ENCODE measurements around the gene SPDL1.
"Not testable (repeated sequence)": the region's sequence is repeated elsewhere in the genome, so short reads cannot be mapped to it uniquely, and the experiment has no call there.

SPDL1 gene

DNA sequence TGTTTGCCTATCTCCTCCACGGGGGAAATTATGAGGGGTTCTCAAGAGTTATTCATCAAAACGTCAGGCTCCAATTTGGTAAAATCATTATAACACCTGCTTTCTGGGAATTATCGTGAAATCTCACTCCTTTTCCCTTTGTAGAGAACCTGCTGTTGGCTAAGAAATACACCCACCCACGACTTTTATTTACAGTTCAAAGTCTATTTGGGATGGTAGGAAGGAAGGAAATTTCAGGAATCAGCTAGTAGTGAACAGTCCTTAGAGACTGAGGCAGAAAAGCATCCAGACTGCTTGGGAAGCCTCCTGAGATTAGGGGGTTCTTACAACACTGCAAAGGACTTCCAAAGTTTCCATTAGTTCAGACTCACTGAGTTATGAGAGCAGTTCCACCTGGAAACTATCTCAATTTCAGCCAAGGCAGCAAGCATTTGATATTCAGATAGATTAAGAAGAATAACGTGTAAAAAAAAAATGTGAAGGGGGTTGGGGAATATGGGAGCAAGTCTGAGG lies 9.4 kb upstream of the SPDL1 start:
- DNase-seq (ENCODE audit: low spot score) = no peak

DNA sequence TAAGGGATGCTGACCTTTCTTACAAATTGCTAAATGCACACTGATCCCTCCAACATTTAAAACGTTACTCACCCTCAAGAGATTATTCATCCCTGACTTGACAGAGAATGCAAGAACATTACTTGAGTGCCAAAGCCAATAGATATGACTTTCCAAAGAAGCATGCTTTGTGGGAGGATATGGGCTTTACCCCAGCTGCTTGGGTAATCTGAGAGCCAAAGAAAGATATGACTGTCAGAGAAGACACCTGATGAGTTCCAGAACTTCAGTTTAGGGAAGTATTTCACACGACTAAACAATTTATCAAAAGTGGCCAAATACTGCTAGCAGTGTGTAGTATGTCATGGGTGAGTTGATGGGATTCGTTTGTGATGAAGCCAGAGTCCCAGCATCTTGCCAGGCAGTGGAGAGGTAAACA lies 7.4 kb upstream of the SPDL1 start:
- no peak for DNase-seq (ENCODE audit: low spot score)

DNA sequence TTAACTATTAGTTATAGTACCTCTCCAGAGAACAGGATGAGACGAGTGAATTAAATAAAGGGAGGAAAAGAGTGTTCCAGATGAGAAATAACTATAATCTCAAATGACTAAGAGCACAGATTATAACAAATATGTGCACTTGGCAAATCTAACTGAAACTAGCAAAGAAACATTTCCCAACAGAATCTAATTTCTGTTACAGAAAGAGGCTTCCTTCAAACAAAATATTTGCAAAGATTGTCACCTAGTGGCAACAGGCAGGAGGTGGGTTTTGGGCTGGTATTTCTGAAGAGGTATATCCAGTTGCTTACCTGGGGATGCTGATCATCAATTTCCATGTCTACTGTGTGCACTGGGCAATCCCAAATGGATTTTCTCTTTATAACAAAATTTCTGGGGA lies 5.6 kb upstream of the SPDL1 start:
- DNase-seq (ENCODE audit: low spot score) = no peak

DNA sequence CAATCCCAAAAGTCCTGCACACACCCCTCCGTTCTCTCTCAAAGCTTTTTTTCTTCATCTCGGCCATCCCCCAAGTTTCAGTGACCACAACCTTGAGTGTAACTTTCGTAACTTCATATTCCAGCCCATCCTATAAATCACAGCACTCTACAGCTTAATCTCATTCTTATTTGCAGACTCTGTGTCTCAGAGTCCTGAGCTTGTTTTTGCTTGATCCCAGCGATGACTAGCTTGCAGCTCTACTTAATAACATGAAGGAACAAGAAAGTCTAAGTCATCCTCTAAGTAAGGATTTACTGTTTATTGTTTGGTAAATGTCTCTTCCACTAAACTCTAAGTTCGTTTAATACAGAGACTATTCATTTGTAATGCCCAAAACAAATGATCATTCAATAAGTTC lies 2.6 kb upstream of the SPDL1 start:
- DNase-seq (ENCODE audit: low spot score) = no peak

DNA sequence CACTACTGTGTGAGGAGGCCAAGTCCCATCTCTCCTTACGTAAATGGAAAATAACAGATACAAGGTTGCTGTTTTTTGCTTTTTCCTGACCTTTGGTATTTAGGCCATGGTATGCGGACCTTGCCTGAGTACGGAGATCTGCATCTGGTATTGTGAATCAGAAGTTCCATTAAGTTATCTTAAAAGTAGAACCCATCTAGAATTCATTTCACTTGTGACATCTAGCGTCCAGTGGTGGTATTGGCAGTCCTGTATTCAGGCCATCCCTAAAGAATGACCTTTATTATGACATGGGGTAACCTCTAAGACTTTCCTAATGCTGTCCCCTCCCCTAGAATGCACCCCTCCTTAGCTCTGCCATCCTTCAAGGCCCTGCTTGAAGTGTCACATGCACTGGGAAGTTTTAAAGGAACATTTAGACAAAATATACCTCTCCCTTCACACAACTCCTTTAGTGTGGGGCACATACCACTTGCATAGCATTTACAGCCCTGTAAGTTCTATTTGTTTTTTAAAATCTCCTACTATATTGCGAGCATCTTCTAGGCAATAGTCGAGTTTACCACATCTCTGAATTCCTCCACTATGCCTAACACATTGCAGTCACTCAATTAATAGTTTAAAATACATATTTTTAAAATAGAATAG lies 1.9 kb upstream of the SPDL1 start:
- peak; percentile 40 for DNase-seq (ENCODE audit: low spot score)

DNA sequence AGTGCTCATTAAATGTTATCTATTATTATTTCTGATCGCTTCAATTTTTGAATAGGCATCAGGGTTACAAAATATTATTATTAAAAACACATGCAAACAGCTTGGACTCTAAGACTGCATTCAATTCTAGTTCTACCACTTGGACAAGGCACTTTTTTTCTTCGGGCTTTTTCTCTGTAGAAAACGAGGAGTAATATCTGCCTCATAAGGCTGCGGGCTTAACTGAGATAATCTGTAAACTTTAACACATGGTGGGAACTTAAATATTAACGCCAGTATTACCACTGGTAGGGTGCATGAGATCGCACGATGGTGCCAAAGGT lies 511 bp upstream of the SPDL1 start:
- no peak for DNase-seq (ENCODE audit: low spot score)

DNA sequence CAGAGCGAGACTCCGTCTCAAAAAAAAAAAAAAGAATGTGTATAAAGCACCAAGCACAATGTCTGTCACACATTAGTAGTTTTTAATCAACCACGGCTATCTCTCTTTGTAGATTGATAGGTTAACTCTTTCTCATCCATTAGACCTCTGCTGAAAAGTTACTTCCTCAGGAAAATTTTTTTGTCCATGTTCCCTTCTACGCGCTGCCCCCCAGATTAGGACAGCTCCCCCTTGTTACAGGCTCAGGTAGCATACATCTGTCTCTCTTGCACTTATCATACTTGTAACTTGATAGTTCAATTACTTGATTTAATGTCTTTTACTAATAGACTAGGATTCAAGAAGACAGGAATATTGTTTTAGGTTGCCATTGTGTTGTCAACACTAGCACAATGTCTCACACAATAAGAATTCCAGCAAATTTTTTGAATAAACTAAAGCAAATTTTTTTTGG lies 1.5 kb downstream of the SPDL1 start:
- DNase-seq (ENCODE audit: low spot score) = no peak

DNA sequence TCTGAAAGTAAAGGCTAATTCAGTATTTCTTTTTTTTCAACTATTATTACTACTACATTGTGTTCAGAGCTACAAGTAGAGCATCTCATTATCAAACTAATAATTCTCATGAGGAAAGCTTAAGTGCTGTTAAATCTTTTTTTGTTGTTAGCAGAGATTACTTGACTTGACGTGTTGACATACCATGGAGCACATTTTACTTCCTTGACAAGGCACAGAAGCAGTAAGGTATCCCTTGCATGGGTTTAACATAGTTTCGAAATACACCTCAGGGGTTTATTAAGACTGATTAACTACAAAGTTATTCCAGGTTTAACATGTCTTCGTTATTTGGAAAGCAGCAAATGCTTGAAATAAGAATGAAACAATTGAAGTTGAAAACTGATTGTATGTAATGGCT lies 7.0 kb downstream of the SPDL1 start:
- no peak for DNase-seq (ENCODE audit: low spot score)

DNA sequence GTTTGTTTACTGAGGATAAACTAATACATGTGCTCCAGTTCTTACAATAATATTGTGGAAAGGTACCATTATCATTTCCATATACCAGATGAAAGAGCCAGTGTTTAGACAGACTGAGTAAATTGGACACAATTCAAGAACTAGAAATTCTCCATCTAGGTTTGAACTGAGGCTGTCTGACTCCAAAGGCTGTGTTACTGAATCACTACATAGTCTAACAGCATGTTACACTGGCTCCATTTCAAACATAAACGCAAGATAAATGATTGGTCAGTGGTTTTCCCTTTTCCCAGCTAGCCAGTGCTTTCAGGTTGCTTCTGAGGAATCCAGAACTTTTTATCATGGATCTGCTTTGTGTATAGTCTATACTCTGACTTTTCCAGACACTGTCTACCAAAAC lies 8.1 kb downstream of the SPDL1 start:
- DNase-seq (ENCODE audit: low spot score) = no peak

DNA sequence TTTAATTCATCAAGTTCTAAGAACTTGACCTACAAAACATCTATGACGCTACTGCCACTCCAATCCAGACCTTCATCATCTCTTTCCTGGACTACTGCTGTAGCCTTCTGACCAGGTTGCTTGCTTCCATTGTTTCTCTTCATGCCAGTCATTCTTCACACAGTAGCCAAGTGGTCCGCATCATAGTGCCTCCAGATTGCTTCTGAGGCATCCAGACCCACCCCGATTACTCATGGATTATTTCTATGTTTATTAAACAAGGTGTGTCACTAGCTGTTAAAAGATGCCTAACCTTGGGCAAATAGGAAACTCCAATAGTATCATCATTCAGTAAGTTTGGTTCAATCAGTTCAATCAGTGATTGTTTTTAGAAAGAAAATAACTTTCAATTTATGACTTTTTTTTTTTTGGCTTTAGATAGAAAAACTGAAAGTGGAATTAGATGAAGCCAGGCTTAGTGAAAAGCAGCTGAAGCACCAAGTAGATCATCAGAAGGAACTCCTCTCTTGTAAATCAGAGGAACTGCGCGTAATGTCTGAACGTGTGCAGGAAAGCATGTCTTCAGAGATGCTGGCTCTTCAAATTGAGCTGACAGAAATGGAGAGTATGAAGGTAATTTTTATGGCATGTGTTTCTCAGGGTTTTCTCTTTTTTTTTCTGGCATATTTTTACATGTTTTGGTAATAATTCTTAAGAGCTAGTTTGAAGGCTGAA lies 9.5 kb downstream of the SPDL1 start:
- DNase-seq (ENCODE audit: low spot score) = no peak

DNA sequence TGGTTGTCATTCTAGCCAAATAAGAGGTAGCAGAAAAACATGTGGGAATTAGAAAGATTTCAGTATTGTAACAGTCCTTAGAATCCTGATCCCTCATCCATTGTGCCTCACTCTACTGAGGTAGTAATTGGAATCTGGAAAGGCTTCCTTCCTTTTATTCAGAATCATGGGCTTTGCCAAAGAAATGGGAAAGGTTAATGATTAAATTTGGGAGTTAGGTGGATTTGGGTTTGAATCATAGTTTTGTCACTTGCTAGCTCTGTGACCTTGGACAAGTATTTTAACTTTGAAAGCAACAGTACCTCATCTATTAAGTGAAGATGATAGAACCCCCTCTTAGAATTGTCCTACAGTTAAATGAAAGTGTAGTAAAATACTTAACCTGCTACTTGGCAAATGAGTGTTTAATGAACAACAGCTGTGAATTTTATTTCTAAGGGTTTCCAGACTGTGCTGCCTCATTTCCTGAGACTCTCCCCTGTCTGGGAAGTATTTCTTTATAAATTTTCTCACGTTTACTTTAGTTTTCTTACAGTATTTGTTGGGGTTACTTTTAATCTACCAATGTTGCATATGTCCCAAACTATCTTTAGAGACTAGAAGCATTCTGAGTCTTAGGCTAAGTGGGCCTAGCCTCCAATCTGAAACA lies 11.7 kb downstream of the SPDL1 start:
- no peak for DNase-seq (ENCODE audit: low spot score)

DNA sequence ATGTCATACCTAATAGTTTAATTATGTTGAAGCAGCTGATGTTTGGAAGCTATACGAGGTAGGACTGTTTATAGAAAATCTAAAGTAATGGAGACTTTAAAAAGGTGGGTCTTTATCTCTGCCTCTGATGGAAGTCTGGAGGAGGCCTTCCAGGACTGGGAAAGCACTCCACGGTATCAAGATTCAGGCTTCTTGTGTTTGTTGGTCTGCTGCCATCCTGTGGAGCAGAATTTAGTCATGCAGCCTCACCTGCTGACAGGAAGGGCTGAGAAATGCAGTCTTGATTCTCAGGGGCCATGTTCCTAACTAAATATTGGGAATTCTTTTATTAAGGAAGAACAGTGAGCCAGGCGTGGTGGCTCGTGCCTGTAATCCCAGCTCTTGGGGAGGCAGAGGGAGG lies 15.9 kb downstream of the SPDL1 start:
- no peak for DNase-seq (ENCODE audit: low spot score)

DNA sequence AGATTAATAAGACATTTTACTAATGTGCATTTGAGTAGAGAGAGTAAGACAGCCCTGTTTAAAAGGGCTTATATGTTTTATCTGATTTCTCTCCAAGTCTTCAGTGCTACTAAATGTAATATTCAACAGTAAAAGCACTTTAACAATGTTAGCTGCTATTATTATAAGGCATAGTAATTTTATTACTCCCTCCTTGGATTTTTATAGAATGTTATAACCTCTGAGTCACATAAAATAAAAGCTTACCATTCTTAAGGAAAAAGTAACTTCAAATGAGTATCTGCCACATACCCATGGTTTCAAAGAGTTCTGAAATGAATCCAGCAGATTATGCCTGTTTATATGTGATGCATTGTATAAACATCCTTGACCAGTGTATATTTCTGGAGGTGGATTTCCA lies 19.0 kb downstream of the SPDL1 start:
- DNase-seq (ENCODE audit: low spot score) = no peak

DNA sequence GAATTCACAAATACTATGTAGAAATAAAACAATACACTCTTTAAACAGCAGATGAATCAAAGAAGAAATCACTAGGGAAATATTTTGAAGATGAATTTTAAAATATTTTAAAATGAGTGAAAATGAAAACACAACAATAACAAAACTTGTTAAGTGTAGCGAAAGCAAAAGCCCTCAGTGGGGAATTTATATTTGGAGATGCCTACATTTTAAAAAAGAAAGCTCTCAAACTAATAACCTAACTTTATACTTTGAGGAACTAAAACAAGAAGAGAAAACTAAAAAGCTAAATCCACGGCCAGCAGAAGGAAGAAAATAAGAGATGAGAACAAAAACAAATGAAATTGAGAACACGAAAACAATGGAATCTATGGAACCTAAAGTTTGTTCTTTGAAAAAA lies 22.7 kb downstream of the SPDL1 start:
- no peak for DNase-seq (ENCODE audit: low spot score)

DNA sequence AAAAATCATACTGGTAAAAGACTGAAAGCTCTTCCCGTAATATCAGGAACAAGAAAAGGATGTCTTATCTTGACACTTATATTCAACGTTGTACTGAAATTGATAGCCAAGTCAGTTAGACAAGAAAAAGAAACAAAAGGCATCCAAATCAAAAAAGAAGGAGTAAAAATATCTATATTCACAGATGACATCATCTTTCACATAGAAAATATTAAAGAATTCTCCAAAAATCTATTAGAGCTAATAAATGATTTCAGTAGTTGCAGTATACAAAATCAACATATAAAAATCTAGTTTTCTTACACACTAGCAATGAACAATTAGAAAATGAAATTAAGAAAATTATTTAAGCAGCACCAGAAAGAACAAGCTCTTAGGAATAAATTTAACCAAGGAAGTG lies 24.3 kb downstream of the SPDL1 start:
- no peak for DNase-seq (ENCODE audit: low spot score)

DNA sequence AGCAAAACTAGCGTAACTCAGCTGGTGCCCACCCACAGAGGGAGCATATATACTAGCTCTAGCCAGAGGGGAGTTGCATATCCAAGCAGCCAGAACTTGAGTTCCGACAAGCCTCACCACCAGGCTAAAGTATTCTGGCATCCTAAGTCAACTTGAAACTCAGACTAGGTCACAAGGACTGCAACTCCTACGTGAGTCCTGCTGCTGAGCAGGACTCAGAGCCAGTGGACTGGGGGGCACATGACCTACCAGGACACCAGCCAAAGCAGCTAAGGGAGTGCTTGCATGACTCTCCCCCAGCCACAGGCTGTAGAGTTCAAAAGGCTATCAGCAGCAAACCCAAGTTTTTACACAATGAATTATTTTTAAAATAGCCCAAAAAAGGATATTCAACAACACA lies 26.1 kb downstream of the SPDL1 start:
- no peak for DNase-seq (ENCODE audit: low spot score)

DNA sequence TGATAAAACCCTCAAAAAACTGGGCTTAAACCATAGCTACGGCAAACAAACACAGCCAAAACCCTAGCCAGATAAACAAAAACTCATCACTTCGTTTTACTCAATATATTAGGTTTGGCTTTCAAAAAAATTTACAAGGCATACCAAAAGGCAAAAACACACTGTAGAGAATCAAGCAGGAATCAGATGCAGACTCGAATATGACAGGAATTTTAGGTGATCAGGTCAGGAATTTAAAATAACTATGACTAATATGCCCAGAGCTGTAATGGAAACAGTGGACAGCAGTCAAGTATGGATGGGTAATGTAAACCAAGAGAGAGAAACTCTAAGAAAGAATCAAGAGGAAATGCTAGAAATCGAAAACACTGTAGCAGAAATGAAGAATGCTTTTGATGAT lies 27.0 kb downstream of the SPDL1 start:
- DNase-seq (ENCODE audit: low spot score) = no peak

DNA sequence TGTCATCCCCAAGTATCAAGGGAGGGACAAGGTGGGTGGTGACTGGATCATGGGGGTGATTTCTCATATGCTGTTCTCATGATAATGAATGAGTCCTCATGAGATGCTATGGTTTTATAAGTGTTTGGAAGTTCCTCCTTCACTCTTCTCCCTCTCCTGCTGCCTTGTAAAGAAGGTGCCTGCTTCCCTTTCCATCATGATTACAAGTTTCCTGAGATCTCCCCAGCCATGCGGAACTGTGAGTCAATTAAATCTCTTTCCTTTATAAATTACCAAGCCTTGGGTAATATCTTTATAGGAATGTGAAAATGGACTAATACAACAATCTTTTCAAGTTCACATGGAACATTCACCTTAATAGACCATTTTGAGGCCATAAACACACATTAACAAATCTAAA lies 32.0 kb downstream of the SPDL1 start:
- DNase-seq (ENCODE audit: low spot score) = no peak

DNA sequence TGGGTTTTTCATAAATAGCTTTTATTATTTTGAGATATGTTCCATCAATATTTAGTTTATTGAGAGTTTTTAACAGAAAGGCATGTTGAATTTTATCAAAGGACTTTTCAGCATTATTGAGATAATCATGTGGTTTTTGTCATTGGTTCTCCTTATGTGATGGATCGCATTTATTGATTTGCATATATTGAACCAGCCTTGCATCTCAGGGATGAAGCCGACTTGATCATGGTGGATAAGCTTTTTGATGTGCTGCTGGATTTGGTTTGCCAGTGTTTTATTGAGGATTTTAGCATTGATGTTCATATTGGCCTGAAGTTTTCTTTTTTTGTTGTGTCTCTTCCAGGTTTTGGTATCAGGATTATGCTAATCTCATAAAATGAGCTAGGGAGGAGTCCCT lies 40.7 kb downstream of the SPDL1 start:
- DNase-seq (ENCODE audit: low spot score) = not testable (repeated sequence)

DNA sequence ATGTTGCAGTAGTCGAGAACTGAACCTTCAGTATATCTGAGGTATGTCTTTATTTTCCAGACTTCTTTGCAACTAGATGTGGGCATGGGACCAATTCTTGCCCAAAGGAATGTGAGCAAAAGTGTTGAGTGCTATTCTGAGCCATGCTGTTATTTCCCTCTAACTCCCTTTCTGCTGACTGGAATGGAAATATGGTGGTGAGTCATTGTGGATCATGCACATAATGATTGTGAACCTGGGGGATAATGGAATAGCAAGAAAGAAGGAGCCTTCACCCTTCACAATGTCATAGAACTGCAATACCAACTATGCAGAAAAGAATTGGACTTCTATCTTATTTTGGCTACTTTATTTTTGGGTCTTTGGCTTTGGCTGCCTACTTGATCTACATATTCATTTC lies 43.2 kb downstream of the SPDL1 start:
- DNase-seq (ENCODE audit: low spot score) = no peak

DNA sequence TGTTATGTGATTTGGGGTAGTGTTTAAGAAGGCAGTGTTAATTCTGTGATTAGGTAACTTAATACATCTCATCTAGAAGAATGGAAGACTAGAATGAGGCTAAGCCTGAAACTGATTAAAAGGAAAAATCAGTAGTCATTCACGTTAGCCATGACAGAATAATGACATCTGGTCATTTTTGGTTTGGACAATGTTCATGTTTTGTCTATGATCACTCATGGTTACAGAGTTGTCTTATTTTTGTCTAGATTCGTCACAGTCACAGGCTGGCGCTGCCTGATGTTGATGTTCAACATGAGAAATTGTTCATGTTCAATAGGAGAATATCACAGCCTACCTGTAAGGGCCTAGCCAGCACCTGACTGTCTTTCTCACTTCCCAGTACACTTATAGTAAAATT lies 44.0 kb downstream of the SPDL1 start:
- DNase-seq (ENCODE audit: low spot score) = no peak

DNA sequence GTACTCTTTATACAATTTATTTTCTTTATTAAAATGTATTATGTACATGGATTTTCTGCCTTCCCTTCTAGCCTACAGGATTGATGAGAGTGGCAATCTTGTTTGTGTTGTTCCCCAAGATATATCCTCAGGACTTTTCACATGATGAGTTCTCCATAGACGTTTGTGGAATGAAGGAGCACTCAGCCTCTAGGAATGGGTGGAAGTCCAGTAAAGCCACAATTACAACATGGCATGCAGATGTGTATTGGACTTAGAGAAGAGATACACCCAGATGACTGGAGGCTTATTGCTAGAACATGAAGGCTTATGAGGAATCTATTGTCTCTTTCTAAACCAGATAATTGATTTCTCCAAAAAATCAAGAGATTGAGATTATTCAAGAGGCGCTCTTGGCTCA lies 45.3 kb downstream of the SPDL1 start:
- no peak for DNase-seq (ENCODE audit: low spot score)

DNA sequence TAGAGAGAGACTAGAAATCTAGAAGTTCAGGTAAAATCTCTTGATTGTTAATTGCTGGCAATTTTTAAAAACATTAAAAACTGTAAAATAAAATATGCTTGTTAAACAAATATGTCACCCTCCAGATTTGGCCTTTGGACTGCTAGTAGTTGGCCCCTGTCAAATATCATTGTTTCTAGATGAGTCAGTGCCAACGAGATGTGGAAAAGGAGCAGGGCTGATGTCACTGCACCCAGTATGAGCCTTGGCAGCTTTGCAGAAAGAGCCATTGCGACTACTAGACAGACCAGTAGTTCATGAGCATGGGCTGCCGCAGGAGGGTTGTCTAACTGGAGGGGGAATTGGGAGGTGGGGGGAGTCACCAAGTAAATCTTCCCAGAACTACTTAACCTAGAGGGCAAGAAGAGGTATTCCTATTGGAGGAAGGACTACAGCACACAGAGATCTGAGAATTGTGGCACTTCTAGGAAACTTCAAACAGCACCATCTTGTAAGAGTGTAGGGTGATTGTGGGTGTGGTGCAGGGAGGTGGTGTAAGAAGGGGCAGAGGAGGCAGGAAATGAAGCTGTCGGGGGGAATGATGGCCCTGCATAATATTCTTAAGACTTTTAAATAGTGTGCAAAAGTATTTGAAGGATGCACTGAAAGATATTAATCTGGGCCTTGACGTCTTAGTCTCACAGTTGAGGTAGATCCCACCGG lies 46.4 kb downstream of the SPDL1 start:
- DNase-seq (ENCODE audit: low spot score) = no peak
